HG03175 (cell line): Measurements from ENCODE around the gene GALNT14.

ENCODE experiments used
- ATAC-seq: cut with Tn5 transposase; IDR thresholded peaks from one replicate; pipeline ENCODE4 v1.9.1; 2021; ENCODE audit warnings: mild to moderate bottlenecking, moderate library complexity; ENCODE audit not compliant: unreplicated experiment

The GALNT14 gene

GRCh38 chr2:31018280-31018679, 120.0 kb downstream of the GALNT14 start:
- ATAC-seq: no peak

GRCh38 chr2:31016648-31017047, 121.6 kb downstream of the GALNT14 start:
- ATAC-seq: no peak

- no peak for ATAC-seq
Measured at GRCh38 chr2:31014516-31014915, 123.7 kb downstream of the GALNT14 start.

- no peak for ATAC-seq
Measured at GRCh38 chr2:31013301-31013700, 124.9 kb downstream of the GALNT14 start.

- no peak for ATAC-seq
Measured at GRCh38 chr2:31012406-31012805, 125.8 kb downstream of the GALNT14 start.

GRCh38 chr2:31011587-31011986, 126.7 kb downstream of the GALNT14 start:
- ATAC-seq: no peak

GRCh38 chr2:31008561-31009114, 129.6 kb downstream of the GALNT14 start:
- ATAC-seq: no peak

GRCh38 chr2:31004257-31004656, 134.0 kb downstream of the GALNT14 start:
- no peak for ATAC-seq

- no peak for ATAC-seq
Measured at GRCh38 chr2:31003749-31004148, 134.5 kb downstream of the GALNT14 start.

- no peak for ATAC-seq
Measured at GRCh38 chr2:31002537-31003150, 135.6 kb downstream of the GALNT14 start.

GRCh38 chr2:31000970-31001369, 137.3 kb downstream of the GALNT14 start:
- no peak for ATAC-seq

- no peak for ATAC-seq
Measured at GRCh38 chr2:30998672-30999071, 139.6 kb downstream of the GALNT14 start.

- no peak for ATAC-seq
Measured at GRCh38 chr2:30997979-30998378, 140.3 kb downstream of the GALNT14 start.

- no peak for ATAC-seq
Measured at GRCh38 chr2:30994227-30995056, 143.8 kb downstream of the GALNT14 start.

GRCh38 chr2:30992781-30993180, 145.5 kb downstream of the GALNT14 start:
- no peak for ATAC-seq

- no peak for ATAC-seq
Measured at GRCh38 chr2:30990671-30991070, 147.6 kb downstream of the GALNT14 start.

GRCh38 chr2:30990176-30990575, 148.1 kb downstream of the GALNT14 start:
- no peak for ATAC-seq

GRCh38 chr2:30989746-30990145, 148.5 kb downstream of the GALNT14 start:
- no peak for ATAC-seq

GRCh38 chr2:30987566-30987965, 150.7 kb downstream of the GALNT14 start:
- no peak for ATAC-seq

- no peak for ATAC-seq
Measured at GRCh38 chr2:30986231-30986580, 152.0 kb downstream of the GALNT14 start.

GRCh38 chr2:30985493-30986230, 152.6 kb downstream of the GALNT14 start:
- ATAC-seq: no peak

- ATAC-seq: no peak
Measured at GRCh38 chr2:30984148-30984547, 154.1 kb downstream of the GALNT14 start.
